ENCODE data around the gene XXYLT1.

DNA sequence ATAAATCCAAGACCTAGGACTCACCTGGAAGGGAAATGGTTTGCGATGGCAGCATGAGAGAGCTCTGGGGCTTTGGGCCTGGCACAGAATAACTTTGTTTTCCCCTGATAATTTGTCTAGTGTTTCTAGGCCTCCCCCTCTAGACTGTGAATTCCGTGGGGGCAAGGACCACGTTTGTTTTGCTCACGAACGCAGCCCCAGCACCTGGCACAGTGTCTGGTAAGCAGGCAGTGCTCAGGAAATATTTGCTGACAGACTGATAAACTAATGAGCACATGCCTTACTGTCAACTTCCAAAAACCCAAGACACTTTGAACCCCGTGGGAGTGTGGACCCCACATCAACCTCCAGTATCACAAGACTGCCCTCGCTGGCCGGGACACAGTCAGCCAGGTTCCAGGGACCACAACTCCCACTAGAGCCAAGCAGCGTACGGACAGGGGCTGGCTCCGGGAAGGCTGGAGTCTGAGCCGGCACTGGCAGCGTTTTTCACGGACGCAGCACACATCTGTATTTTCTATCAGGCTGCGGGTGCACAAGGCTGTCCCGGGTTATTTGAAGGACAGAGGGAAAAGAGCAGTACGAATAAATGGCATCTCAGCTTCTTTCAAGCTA lies 146.5 kb downstream of the XXYLT1 start:
- TF ChIP-seq, protein P1, sequence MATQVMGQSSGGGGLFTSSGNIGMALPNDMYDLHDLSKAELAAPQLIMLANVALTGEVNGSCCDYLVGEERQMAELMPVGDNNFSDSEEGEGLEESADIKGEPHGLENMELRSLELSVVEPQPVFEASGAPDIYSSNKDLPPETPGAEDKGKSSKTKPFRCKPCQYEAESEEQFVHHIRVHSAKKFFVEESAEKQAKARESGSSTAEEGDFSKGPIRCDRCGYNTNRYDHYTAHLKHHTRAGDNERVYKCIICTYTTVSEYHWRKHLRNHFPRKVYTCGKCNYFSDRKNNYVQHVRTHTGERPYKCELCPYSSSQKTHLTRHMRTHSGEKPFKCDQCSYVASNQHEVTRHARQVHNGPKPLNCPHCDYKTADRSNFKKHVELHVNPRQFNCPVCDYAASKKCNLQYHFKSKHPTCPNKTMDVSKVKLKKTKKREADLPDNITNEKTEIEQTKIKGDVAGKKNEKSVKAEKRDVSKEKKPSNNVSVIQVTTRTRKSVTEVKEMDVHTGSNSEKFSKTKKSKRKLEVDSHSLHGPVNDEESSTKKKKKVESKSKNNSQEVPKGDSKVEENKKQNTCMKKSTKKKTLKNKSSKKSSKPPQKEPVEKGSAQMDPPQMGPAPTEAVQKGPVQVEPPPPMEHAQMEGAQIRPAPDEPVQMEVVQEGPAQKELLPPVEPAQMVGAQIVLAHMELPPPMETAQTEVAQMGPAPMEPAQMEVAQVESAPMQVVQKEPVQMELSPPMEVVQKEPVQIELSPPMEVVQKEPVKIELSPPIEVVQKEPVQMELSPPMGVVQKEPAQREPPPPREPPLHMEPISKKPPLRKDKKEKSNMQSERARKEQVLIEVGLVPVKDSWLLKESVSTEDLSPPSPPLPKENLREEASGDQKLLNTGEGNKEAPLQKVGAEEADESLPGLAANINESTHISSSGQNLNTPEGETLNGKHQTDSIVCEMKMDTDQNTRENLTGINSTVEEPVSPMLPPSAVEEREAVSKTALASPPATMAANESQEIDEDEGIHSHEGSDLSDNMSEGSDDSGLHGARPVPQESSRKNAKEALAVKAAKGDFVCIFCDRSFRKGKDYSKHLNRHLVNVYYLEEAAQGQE (tag by site-specific recombination; IDR thresholded peaks at IDR 0.05) = no peak
- TF ChIP-seq, protein P2, sequence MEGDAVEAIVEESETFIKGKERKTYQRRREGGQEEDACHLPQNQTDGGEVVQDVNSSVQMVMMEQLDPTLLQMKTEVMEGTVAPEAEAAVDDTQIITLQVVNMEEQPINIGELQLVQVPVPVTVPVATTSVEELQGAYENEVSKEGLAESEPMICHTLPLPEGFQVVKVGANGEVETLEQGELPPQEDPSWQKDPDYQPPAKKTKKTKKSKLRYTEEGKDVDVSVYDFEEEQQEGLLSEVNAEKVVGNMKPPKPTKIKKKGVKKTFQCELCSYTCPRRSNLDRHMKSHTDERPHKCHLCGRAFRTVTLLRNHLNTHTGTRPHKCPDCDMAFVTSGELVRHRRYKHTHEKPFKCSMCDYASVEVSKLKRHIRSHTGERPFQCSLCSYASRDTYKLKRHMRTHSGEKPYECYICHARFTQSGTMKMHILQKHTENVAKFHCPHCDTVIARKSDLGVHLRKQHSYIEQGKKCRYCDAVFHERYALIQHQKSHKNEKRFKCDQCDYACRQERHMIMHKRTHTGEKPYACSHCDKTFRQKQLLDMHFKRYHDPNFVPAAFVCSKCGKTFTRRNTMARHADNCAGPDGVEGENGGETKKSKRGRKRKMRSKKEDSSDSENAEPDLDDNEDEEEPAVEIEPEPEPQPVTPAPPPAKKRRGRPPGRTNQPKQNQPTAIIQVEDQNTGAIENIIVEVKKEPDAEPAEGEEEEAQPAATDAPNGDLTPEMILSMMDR (tag by site-specific recombination; IDR thresholded peaks at IDR 0.05) = no peak
- no peak for TF ChIP-seq YY1 (tag by site-specific recombination; IDR thresholded peaks at IDR 0.05)
- TF ChIP-seq, protein P3, sequence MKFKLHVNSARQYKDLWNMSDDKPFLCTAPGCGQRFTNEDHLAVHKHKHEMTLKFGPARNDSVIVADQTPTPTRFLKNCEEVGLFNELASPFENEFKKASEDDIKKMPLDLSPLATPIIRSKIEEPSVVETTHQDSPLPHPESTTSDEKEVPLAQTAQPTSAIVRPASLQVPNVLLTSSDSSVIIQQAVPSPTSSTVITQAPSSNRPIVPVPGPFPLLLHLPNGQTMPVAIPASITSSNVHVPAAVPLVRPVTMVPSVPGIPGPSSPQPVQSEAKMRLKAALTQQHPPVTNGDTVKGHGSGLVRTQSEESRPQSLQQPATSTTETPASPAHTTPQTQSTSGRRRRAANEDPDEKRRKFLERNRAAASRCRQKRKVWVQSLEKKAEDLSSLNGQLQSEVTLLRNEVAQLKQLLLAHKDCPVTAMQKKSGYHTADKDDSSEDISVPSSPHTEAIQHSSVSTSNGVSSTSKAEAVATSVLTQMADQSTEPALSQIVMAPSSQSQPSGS (tag by site-specific recombination; IDR thresholded peaks at IDR 0.05; ENCODE audit: low read depth) = no peak
- TF ChIP-seq ZFP3 (tag by site-specific recombination; IDR thresholded peaks at IDR 0.05; ENCODE audit: low read depth) = no peak

Measured in HEK293 (cell line).